ENCODE measurements around the gene TPT1.

- no peak for TF ChIP-seq CTCF (IDR thresholded peaks at IDR 0.05; ENCODE audit: low read depth, low read length)
- TF ChIP-seq EZH2phosphoT487 (IDR thresholded peaks at IDR 0.05; ENCODE audit: low read depth), result no peak
Observed at GRCh38 chr13:45301263-45301662, 39.7 kb downstream of the TPT1 start.

All from OCI-LY3 (cell line).